ENCODE data around the gene THADA.

GRCh38 chr2:43391878-43392215 is 204.0 kb downstream of the THADA start:
- TF ChIP-seq NFRKB (IDR thresholded peaks at IDR 0.05) (no peak), FOXK2 (IDR thresholded peaks at IDR 0.05) (no peak), FOXA1 (IDR thresholded peaks at IDR 0.05) (no peak), BHLHE40 (IDR thresholded peaks at IDR 0.05; ENCODE audit: borderline replicate concordance) (no peak), ELF4 (IDR thresholded peaks at IDR 0.05) (no peak), FOXM1 (IDR thresholded peaks at IDR 0.05; ENCODE audit: borderline replicate concordance) (no peak), PKNOX1 (IDR thresholded peaks at IDR 0.05) (no peak), CTBP1 (IDR thresholded peaks at IDR 0.05; ENCODE audit: borderline replicate concordance) (no peak), SP1 (IDR thresholded peaks at IDR 0.05) (no peak)
